Stimulated activated memory B cell treated with anti-CD40 and anti-IgM and Interleukin-4, amounts not matched to agents 10 μg/mL and 1 μg/mL and 100 μg/mL, for 72 hours (primary cell): ENCODE results near the gene EVX1.
A peak's percentile ranks its signal among the peaks of the same experiment; 100 is the strongest.

Experiments
- ATAC-seq: fragments of 150-1000 bp; cut with Tn5 transposase; 2 replicates; pipeline ENCODE4 v1.10.0; 2021
- H3K27ac Mint-ChIP-seq: one replicate; pipeline ENCODE4 v1.8.0; 2022; ENCODE audit warnings: mild to moderate bottlenecking, mixed read lengths
- H3K27me3 Mint-ChIP-seq: one replicate; pipeline ENCODE4 v1.8.0; 2022; ENCODE audit warnings: mixed read lengths
- H3K36me3 Mint-ChIP-seq: one replicate; pipeline ENCODE4 v1.8.0; 2022; ENCODE audit warnings: mixed read lengths
- H3K4me1 Mint-ChIP-seq: one replicate; pipeline ENCODE4 v1.8.0; 2022; ENCODE audit warnings: mixed read lengths
- H3K4me3 Mint-ChIP-seq: one replicate; pipeline ENCODE4 v1.8.0; 2022; ENCODE audit warnings: mild to moderate bottlenecking, moderate library complexity, mixed read lengths
- H3K9me3 Mint-ChIP-seq: one replicate; pipeline ENCODE4 v1.8.0; 2022; ENCODE audit warnings: mixed read lengths

The EVX1 gene

DNA sequence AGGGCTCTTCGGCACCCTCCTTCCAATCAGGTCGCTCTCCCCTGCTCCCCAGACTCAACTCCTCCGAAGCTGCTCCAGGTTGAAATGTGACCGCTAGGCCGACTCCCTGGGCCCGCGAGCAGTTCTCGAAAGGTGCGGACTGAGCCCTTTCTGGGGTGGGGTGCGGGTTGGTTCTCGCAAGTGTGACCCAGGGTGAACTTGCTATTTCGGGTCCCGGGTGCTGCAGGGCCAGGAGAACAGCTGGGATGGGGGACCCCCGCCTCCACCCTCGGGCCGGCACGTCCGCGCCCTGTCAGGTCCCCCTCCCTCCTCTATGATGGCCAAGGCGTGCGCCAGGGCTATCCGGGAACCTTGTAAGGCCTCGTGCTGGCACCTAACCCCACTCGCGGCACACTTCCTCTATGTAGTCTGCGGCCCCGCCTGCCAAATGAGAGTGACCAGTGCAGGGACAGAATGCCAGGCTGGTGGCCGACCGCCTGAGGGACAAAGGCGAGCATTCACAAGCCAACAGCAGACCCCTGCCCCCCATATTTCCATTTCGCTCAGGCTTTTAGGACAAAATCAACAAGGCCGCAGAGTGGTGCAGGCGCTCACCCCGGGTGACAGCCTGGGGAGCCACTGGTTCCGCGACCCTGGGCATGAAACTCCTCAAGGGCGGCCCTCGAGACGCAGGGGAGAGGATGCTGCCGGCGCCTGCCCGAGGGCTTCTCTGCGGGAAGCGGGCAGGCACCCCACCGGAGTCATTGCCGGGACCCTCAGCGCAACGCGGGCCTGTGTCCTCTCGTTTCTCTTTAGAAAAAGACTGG, 29.0 kb upstream of the EVX1 start:
- no peak for ATAC-seq
- Mint-ChIP-seq H3K4me1 (peaks cover 23% of the 10 kb centered on the region), H3K27me3 (peaks cover 99% of the 10 kb centered on the region), H3K4me3 (no peak overlapping the region), H3K9me3 (no peaks in the 10 kb centered on the region), H3K36me3 (no peaks in the 10 kb centered on the region), H3K27ac (no peak overlapping the region)

DNA sequence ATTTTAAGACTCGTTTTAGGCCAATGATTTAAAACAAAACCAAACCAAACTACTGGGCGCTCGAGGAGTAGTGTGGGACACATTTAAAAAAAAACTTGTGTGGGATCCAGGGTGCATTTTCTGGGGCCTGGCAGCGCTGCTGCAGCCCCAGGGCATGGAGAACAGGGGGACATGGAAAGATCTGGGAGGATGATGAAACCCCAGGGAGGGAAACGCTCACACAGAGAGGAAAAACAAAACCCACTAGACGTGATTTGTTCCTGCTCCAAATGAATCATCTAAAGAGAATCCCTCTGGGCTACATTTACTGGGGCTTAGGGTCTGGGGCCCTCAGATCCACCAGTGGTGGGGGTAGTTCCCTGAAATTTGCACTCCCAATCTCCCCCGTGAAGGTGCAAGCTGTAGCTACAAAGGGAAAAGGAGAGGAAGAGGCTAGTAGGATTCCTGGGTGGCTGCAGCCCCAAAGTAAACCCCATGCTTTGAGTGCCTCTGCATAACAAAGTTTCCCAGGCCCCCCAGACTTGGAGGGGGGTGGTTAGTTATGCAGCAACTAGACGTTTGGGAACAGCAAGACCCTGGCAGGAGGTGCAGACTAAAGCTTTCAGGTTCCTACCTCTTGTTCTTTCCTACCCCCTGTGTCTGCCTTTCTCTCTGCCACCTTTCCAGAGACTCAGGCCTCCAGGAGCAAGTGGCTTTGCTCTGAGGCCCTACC, 28.2 kb upstream of the EVX1 start:
- no peaks in the 10 kb centered on the region for H3K36me3 Mint-ChIP-seq
- H3K4me3 Mint-ChIP-seq: no peak overlapping the region
- H3K4me1 Mint-ChIP-seq: peaks cover 23% of the 10 kb centered on the region
- no peaks in the 10 kb centered on the region for H3K9me3 Mint-ChIP-seq
- no peak for ATAC-seq
- H3K27ac Mint-ChIP-seq: no peak overlapping the region
- H3K27me3 Mint-ChIP-seq: peaks cover 99% of the 10 kb centered on the region

DNA sequence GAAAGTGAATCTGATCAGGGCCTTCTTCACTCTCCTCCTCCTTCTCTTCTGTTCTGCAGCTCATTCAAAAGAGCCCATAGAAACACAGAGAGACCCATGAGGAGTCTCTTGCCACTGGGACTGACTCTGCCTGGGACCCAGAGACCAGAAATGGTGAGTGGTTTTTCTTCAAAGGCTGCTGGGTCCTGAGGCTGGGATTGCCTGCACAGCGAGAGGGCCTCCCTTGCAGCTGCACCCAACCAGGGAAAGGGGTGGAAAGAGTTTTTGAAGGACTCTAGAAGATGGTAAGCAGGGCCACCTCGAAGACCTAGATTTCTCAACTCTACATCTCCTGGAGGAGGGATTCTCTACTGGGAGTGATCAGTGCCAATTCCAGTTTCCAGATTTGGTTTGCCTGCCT, 27.2 kb upstream of the EVX1 start:
- H3K4me1 Mint-ChIP-seq: peaks cover 27% of the 10 kb centered on the region
- no peaks in the 10 kb centered on the region for H3K36me3 Mint-ChIP-seq
- no peaks in the 10 kb centered on the region for H3K9me3 Mint-ChIP-seq
- H3K27ac Mint-ChIP-seq: no peak overlapping the region
- H3K4me3 Mint-ChIP-seq: no peak overlapping the region
- H3K27me3 Mint-ChIP-seq: peaks cover 98% of the 10 kb centered on the region
- ATAC-seq: no peak

DNA sequence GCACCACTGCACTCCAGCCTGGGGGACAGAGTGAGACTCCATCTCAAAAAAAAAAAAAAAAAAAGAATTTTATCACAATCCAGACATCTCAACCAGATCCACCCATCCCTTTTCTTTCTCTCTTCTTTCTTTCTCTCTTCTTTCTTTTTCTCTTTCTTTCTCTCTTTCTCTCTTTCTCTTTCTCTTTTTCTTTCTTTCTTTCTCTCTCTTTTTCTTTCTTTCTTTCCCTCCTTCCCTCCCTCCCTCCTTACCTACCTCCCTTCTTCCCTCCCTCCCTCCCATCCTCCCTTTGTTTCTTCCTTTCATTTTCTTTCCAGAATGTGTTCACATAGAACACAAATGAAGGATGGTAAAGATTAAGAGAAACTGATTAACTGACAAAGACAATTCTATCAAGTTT, 24.7 kb upstream of the EVX1 start:
- Mint-ChIP-seq H3K4me1 (peaks cover 25% of the 10 kb centered on the region), H3K27ac (no peak overlapping the region), H3K36me3 (no peaks in the 10 kb centered on the region), H3K9me3 (no peaks in the 10 kb centered on the region), H3K27me3 (peaks cover 96% of the 10 kb centered on the region), H3K4me3 (no peak overlapping the region)
- no peak for ATAC-seq

DNA sequence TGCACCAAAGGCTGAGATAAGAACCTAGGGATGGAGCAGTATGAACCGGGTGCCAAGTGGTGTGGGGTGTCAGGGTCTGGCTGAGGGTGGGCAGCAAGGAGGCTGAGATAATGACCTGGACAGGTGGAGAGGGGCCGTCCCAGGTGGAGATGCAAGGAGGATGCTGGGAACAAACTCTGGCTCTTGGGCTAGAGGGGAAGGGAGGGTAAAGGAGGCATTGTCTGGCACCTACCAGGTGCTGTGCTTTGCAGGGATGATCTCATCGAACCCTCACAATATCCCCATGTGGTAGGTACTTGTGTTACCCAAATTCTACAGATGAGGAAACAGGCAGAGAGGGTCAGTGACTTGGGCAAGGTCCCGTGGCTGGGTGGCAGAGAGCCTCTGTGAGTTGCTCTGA, 22.8 kb upstream of the EVX1 start:
- Mint-ChIP-seq H3K27me3 (peaks cover 97% of the 10 kb centered on the region), H3K4me1 (peaks cover 18% of the 10 kb centered on the region), H3K9me3 (no peaks in the 10 kb centered on the region), H3K36me3 (no peaks in the 10 kb centered on the region), H3K4me3 (no peak overlapping the region), H3K27ac (no peak overlapping the region)
- ATAC-seq: no peak

DNA sequence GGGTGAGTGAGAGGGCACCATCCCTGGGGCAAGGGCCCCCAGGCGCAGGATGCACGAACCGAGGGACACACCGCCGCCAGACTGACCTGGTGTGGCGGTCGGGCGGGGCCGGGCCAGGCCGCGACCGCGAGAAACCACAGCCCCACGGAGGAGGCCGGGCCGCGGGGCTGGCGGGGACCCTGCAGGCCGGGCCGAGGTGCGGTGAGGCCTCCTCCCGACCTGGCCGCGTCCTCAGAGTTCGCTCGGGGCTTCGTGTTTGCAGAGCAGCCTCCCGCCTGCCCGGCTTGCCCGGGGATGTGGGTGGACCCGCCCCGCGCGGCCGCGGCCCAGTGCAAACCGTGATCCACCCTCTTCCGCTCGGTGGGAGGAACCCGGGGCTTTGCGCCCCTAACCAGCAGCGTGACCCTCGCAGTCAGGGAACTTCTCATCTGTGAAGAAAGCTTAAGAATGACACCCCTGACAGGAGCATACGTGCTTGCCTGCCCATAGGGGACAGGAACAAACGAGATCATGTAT, 22.1 kb upstream of the EVX1 start:
- no peaks in the 10 kb centered on the region for H3K36me3 Mint-ChIP-seq
- ATAC-seq: peak; percentile 39
- no peak overlapping the region for H3K27ac Mint-ChIP-seq
- no peaks in the 10 kb centered on the region for H3K9me3 Mint-ChIP-seq
- H3K4me3 Mint-ChIP-seq: no peak overlapping the region
- peaks cover 97% of the 10 kb centered on the region for H3K27me3 Mint-ChIP-seq
- H3K4me1 Mint-ChIP-seq: peaks cover 18% of the 10 kb centered on the region

DNA sequence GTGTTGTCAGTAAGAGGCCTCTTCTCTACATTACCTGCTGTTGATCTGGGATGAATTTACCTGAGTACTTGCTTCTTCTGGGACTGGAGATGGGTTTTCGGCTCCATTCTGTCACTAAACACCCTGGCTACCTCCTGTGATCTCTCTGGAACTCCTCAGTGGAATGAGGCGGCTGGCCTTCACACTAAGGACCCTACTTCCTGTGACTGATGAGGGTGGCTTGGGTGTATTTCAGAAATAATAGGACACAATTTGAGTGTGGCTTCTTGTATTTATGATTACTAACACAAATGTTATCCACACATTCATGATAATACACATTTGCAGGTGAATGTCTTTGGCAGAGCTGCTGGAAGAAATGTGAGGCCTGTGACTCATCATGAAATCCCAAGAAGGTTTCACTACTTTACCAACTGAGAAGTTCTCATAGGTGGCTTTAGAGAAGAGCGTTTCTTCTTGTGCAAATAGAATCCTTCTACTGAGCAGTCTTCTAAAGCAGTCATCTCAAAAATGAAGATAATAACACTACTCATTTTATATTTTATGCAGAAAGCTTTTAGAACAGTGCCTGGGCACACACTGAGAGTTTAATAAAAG, 21.3 kb upstream of the EVX1 start:
- ATAC-seq: no peak
- Mint-ChIP-seq H3K36me3 (no peaks in the 10 kb centered on the region), H3K4me1 (peaks cover 18% of the 10 kb centered on the region), H3K27ac (no peak overlapping the region), H3K4me3 (no peak overlapping the region), H3K27me3 (peaks cover 93% of the 10 kb centered on the region), H3K9me3 (no peaks in the 10 kb centered on the region)

DNA sequence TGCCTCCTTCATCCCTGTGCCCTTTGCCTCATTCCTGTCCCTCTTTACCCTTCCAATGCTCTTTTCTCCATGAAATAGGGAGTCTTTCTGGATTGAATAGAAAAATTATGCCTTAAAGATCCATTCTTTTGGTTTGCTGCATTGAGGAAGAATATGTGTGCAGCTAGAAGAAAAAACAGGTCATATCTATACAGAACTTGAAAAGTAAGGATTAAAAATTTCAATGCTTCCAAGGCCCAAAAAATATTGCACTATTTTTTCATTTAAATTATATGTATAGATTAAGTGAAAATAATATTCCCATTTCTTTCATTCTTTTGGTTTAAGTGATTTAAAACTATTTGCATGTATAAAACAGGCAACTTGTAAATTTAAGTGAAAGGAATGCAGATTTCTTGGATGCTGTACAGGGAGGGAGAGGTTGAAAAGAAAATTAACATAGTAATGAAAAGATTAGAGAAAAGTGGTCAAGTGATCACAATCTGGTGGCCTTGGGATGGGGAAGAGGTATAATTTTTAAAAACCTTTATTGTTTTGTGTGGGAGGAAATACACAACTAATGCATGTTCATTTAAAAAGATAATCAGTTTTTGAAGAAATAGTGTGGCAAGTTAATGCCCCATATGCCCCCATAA, 18.5 kb upstream of the EVX1 start:
- Mint-ChIP-seq H3K27ac (no peak overlapping the region), H3K36me3 (no peaks in the 10 kb centered on the region), H3K27me3 (peaks cover 75% of the 10 kb centered on the region), H3K4me3 (no peak overlapping the region), H3K4me1 (peaks cover 18% of the 10 kb centered on the region), H3K9me3 (no peaks in the 10 kb centered on the region)
- no peak for ATAC-seq

DNA sequence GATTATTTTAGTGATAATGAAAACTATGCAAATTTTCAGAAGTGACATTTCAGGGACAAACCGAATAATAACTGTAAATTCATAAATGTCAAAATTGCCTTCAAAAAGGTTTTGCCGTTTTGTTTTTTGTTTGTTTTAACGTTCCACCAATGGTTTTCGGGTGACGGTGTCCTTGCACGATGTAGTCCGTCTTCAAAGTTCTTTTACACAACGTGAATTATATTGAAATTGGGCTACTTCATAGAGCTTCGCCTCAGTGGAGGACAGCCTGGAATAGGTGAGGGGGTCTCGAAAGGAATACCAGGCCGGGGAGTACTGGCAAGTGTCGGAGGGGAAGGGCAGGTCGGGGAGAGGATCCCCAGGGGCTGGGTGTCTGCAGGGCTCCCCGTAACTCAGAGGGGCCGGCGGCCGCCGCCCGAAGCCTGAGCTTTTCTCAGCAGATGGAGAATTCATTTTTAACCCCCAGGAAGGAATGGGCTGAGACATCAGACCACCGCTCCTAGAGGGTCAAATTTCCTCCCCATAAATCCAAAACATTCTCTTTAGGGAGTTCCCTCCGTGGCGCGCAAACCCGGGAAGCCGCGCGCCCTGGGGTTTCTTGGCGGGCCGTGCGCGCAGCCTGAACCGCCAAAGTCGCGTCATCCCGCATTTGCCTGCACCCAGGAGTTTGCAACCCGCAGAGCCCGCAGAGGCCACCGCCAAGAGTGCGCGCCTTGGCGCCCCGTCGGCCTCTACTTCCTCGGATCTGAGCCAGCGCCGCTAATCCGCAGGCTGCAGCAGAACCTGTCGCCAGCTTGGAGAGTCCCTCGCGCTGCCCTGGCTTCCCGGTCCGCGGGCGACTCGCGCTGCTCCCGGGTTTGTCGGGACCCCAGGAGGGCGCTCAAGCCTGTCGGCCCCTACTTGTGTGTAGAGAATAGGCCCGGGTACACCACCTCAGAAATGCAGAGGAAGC, 17.3 kb upstream of the EVX1 start:
- Mint-ChIP-seq H3K9me3 (no peaks in the 10 kb centered on the region), H3K4me3 (no peak overlapping the region), H3K4me1 (peaks cover 12% of the 10 kb centered on the region), H3K27ac (no peak overlapping the region), H3K36me3 (no peaks in the 10 kb centered on the region), H3K27me3 (peaks cover 63% of the 10 kb centered on the region)
- ATAC-seq: no peak

DNA sequence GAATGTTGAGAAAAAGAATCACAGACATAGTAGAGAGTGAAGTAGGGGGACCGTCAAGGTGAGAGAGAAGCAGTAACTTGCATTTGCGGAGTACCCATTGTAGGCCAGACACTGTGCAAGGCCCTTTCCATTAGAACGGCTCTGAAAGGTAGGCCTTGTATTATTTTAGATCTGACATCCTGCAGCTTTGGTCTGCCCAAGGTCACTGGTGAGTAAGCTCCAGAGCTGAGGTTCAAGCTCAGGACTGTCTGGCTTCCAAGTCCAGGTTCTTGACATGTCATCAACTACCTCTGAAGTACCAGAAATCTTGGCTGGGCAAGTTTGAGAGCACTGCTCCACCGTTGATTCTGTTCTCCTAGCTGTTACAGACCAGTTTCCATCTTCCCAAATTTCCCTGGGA, 13.2 kb upstream of the EVX1 start:
- no peaks in the 10 kb centered on the region for H3K36me3 Mint-ChIP-seq
- no peak for ATAC-seq
- H3K27me3 Mint-ChIP-seq: peaks cover 31% of the 10 kb centered on the region
- H3K4me3 Mint-ChIP-seq: no peak overlapping the region
- H3K4me1 Mint-ChIP-seq: no peaks in the 10 kb centered on the region
- H3K27ac Mint-ChIP-seq: no peak overlapping the region
- no peaks in the 10 kb centered on the region for H3K9me3 Mint-ChIP-seq

DNA sequence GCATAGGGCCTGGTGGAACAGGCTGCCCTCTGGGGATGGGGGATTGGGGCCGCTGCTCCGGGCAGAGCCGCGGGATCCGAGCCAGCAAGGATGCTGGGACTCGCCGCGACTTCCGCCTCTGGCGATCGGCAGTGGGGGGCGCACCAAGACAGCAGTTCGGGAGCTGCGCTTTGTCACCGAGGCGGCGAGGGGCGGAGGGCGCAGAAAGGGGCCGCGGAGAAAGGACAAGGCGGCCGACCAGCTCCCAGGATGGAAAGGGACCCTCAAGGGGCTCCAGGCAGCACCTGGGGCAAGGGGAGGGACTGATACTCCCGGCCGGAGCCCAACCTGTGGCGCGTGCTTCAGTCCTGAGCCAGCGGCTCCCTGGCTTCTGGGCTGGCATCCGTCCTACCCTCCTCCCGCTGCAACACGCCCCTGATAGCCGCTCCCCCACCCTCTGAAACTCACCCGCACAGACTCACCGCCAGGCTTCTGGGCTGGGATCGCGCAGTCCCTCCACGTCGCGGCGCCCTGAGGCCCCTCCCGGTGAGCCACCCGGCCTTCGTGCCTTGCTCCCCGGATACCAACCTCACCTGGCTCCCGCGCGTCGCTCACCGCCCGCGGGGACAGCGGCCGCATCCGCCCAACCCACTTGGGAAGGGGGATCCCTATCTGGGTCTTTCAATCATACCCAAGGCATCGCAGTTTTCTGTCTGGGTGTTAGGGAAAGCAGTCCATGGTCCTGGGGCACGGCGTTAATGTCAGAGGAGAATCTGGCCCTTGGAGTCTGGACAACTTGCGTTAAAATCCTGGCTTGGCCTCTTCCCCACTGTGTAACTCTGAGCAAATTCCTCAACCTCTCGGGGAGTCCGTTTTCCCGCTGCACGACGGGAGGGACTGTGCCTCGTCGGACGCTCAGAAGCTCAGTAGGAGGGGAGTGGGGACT, 7.0 kb upstream of the EVX1 start:
- H3K27me3 Mint-ChIP-seq: peaks cover 66% of the 10 kb centered on the region
- no peak for ATAC-seq
- no peaks in the 10 kb centered on the region for H3K36me3 Mint-ChIP-seq
- H3K27ac Mint-ChIP-seq: no peak overlapping the region
- H3K9me3 Mint-ChIP-seq: no peaks in the 10 kb centered on the region
- H3K4me3 Mint-ChIP-seq: peak overlapping the region; percentile 60
- peaks cover 31% of the 10 kb centered on the region for H3K4me1 Mint-ChIP-seq

DNA sequence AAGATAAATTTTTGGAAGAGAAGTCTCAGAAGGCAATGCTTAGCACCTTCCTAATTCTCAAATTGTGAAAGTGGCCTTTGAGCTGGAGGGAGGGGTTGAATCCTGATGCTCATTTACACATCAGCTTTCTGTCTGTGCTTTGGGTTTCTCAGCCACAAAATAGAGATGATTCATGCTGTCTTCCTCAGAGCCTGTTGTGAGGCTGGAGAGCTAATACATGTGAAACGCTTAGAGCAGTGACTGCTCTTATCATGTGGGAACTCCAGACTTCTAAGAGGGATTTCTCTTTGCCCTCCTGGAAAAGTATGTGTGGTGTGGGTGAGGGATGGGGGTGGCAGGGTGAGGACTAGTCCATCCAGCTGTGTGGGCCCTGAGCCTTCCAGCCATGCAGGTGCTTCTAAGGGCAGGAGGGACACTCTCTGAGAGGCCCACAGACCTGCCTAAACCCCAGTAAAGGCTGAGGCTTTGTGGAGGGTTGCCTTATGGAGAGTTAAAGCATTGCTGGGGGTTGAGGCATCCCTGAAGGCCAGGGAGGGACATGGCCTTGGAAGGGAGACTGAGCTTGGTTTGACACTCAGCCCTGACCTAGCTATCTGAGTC, 4.8 kb upstream of the EVX1 start:
- ATAC-seq: no peak
- Mint-ChIP-seq H3K4me3 (no peak overlapping the region), H3K9me3 (no peaks in the 10 kb centered on the region), H3K27me3 (peaks cover 88% of the 10 kb centered on the region), H3K36me3 (no peaks in the 10 kb centered on the region), H3K4me1 (peaks cover 36% of the 10 kb centered on the region), H3K27ac (no peak overlapping the region)

DNA sequence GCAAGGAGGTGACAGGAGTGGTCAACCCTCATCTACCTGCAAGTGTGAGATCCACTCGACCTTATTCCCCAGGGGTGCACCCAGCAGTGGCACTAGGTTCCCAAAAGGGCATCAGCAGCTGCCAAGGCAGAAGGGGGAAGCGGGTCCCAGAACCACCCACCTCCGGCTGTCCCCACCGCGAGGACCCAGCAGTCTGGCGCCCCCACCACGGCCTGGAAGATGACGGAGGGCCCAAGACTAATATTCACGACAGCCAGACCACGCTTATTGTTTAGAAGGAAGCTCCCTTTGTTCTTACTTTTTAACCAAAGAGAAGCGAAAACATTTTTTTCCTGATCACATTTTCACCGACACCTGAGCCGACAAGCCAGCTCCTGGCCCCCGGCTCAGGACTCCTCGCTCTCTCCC, 3.6 kb upstream of the EVX1 start:
- no peak for ATAC-seq
- H3K4me3 Mint-ChIP-seq: peak overlapping the region; percentile 22
- no peak overlapping the region for H3K27ac Mint-ChIP-seq
- H3K36me3 Mint-ChIP-seq: no peaks in the 10 kb centered on the region
- peaks cover 96% of the 10 kb centered on the region for H3K27me3 Mint-ChIP-seq
- peaks cover 42% of the 10 kb centered on the region for H3K4me1 Mint-ChIP-seq
- H3K9me3 Mint-ChIP-seq: no peaks in the 10 kb centered on the region
